ENCODE data around the gene B4GALT4. TPM values are rescaled to one million over a fixed set of nuclear protein-coding genes. Genes with fewer than 3 reads are reported as not detected.

B4GALT4 gene
- total and polyA plus RNA-seq, 2 of the 4 experiments (the other 2 are of a cell fraction): 27.0 to 30.3 TPM

DNA sequence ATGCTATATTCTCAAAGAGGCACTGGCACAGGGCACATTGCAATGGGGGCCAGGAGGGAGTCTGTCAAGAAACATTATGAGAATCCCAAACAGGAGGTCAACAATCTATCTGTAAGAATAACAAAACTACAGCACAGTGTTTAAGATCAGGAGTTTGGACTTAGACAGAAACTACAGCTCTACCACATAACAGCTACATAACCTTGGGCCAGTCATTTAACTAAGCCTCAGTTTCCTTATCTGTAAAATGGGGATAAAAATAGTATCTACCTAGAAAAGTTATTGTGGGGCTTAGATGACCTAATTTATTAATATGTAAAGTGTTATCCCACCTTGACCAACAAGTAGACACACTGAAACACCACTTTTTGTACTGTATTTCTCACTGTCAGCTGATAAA is 9.9 kb downstream of the B4GALT4 start:
- ChIA-PET POLR2A (ENCODE audit: unreplicated experiment) (no interaction called here), CTCF (no interaction called here)
- no peak overlapping the region for H2AFZ ChIP-seq (replicated peaks; ENCODE audit: low read length, poor library complexity)
- intact Hi-C loops (cut with micrococcal nuclease): no loop called here
- no peak overlapping the region for H2AK9ac ChIP-seq (replicated peaks; ENCODE audit: low read depth, low read length, poor library complexity)
- no peak overlapping the region for H4K91ac ChIP-seq (ENCODE audit: insufficient read depth, low read depth, low read length)
- H2AK5ac ChIP-seq (ENCODE audit: low read depth, low read length): no peak overlapping the region
- H2BK5ac ChIP-seq (ENCODE audit: low read depth, low read length, poor library complexity, severe bottlenecking): no peak overlapping the region
- peaks cover 31 to 44% of the 10 kb centered on the region in 2 experiments for H3K79me1 ChIP-seq (ENCODE audit: low read depth in 1 of 2, low read length in 2 of 2)
- H3K9me1 ChIP-seq (ENCODE audit: insufficient read depth, low read length): peaks cover 18% of the 10 kb centered on the region
- H3K9me3 ChIP-seq (ENCODE audit: control insufficient read depth, insufficient read depth, low read length): no peaks in the 10 kb centered on the region
- BruUV-seq (replicated peaks): no TSS peak
- no peak for TF ChIP-seq ELK1 (IDR thresholded peaks at IDR 0.05; ENCODE audit: borderline replicate concordance, low read depth, low read length)
- TF ChIP-seq MAFK (IDR thresholded peaks at IDR 0.05; ENCODE audit: low read depth, low read length): no peak
- no peak for TF ChIP-seq RAD21 (IDR thresholded peaks at IDR 0.05; ENCODE audit: low read length)
- no peak for TF ChIP-seq BHLHE40 (IDR thresholded peaks at IDR 0.05; ENCODE audit: low read depth, low read length)
- TF ChIP-seq RFX5 (IDR thresholded peaks at IDR 0.05; ENCODE audit: low read depth, low read length): no peak
- no peak for TF ChIP-seq MAZ (IDR thresholded peaks at IDR 0.05; ENCODE audit: borderline replicate concordance, low read depth, low read length)
- H3K9ac ChIP-seq (ENCODE audit: low read depth, low read length): no peak overlapping the region
- no peak overlapping the region for H3K4me2 ChIP-seq (ENCODE audit: low read depth, low read length)
- H3K36me3 ChIP-seq (ENCODE audit: control insufficient read depth, insufficient read depth, low read length): peaks cover 43% of the 10 kb centered on the region
- no peak overlapping the region for H3K18ac ChIP-seq (ENCODE audit: low read depth, low read length)
- H3K27ac ChIP-seq (ENCODE audit: insufficient read depth, low read length): no peak overlapping the region
- H3K4ac ChIP-seq (ENCODE audit: low read depth, low read length): no peak overlapping the region
- dilution Hi-C loops (cut with HindIII; ENCODE audit: low sequenced_read_pairs, unreplicated experiment): no loop called here
- H4K8ac ChIP-seq (ENCODE audit: low read depth in 2 of 2, low read length in 2 of 2): no peak overlapping the region
- H3K4me1 ChIP-seq (ENCODE audit: control insufficient read depth, insufficient read depth, low read length): peaks cover 12% of the 10 kb centered on the region
- H4K5ac ChIP-seq (ENCODE audit: low read depth, low read length): no peak overlapping the region
- no peaks in the 10 kb centered on the region for H3K27me3 ChIP-seq (ENCODE audit: control insufficient read depth, insufficient read depth, low read length)
- no peak overlapping the region for H3K23ac ChIP-seq (ENCODE audit: low read depth, low read length)
- no peak overlapping the region for H2BK120ac ChIP-seq (ENCODE audit: low read depth, low read length)
- H2BK20ac ChIP-seq (ENCODE audit: low read depth, low read length): no peak overlapping the region
- in situ Hi-C loops (cut with MboI; ENCODE audit: low sequenced_read_pairs): no loop called here
- no peak overlapping the region for H3K56ac ChIP-seq (ENCODE audit: extremely low read depth, insufficient read depth, low read length)
- H2BK15ac ChIP-seq (ENCODE audit: low read depth, low read length): no peak overlapping the region
- ATAC-seq (ENCODE audit: low read depth) (no peak), DNase-seq (no peak)
- H3K14ac ChIP-seq (replicated peaks; ENCODE audit: low read depth, low read length): no peak overlapping the region
- no peaks in the 10 kb centered on the region for H4K20me1 ChIP-seq (ENCODE audit: insufficient read depth, low read length)
- no peak overlapping the region for H3K4me3 ChIP-seq (ENCODE audit: insufficient read depth, low read depth, low read length)
